Measurements from ENCODE around the gene PDE4D. TPM values are rescaled to one million over a fixed set of nuclear protein-coding genes. Genes with fewer than 3 reads are reported as not detected.

PDE4D gene
- total RNA-seq, 1 experiment from 2014 or later = 3.3 TPM

DNA sequence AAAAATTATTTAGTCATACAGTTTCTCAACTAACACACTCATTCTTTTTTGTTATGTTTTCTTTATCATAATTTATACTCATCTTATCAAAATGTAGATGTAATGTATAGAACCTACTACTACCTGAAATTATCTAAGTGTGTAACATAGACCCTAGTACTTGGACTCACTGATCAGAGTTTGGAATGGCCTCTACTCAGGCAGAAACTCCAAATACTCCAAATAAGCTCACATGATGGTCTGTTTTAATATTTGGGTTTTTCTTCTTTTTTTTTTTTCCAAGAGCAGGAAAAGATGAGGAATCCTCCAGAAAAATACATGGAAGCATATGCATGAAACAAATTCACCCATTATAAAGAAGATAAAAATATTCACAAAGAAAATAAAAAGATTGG lies 126.3 kb downstream of the PDE4D start:
- ATAC-seq = no peak
- ChIA-PET CTCF (interaction anchor here (1.4 kb wide), 1 partner anchor 94 kb away, joined by 3 read pairs; no protein-coding TSS in a partner anchor), POLR2A (no interaction called here)
- Mint-ChIP-seq H3K27me3 (ENCODE audit: low read depth) (peaks cover 25% of the 10 kb centered on the region), H3K4me1 (peaks cover 28% of the 10 kb centered on the region), H3K4me3 (peak overlapping the region; percentile 79; the same call in 1 of the 2 replicates), H3K36me3 (no peaks in the 10 kb centered on the region), H3K9me3 (peaks cover 4% of the 10 kb centered on the region; the same call in 1 of the 2 replicates), H3K27ac (no peak overlapping the region)
- TF ChIP-seq NR2C2 (CRISPR knock-in tag; IDR thresholded peaks at IDR 0.05) (no peak), TP53 (CRISPR knock-in tag; IDR thresholded peaks at IDR 0.05) (no peak), ETV6 (CRISPR knock-in tag; IDR thresholded peaks at IDR 0.05) (no peak), ZNF416 (CRISPR knock-in tag; IDR thresholded peaks at IDR 0.05) (no peak), ELF4 (CRISPR knock-in tag; IDR thresholded peaks at IDR 0.05; ENCODE audit: low read depth) (no peak), OVOL2 (CRISPR knock-in tag; IDR thresholded peaks at IDR 0.05; ENCODE audit: borderline replicate concordance) (no peak), ZNF396 (CRISPR knock-in tag; IDR thresholded peaks at IDR 0.05; ENCODE audit: borderline replicate concordance) (no peak)
- TF ChIP-seq, protein P1, sequence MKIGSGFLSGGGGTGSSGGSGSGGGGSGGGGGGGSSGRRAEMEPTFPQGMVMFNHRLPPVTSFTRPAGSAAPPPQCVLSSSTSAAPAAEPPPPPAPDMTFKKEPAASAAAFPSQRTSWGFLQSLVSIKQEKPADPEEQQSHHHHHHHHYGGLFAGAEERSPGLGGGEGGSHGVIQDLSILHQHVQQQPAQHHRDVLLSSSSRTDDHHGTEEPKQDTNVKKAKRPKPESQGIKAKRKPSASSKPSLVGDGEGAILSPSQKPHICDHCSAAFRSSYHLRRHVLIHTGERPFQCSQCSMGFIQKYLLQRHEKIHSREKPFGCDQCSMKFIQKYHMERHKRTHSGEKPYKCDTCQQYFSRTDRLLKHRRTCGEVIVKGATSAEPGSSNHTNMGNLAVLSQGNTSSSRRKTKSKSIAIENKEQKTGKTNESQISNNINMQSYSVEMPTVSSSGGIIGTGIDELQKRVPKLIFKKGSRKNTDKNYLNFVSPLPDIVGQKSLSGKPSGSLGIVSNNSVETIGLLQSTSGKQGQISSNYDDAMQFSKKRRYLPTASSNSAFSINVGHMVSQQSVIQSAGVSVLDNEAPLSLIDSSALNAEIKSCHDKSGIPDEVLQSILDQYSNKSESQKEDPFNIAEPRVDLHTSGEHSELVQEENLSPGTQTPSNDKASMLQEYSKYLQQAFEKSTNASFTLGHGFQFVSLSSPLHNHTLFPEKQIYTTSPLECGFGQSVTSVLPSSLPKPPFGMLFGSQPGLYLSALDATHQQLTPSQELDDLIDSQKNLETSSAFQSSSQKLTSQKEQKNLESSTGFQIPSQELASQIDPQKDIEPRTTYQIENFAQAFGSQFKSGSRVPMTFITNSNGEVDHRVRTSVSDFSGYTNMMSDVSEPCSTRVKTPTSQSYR (CRISPR knock-in tag; IDR thresholded peaks at IDR 0.05) = no peak
- no peak for DNase-seq (ENCODE audit: low spot score)

DNA sequence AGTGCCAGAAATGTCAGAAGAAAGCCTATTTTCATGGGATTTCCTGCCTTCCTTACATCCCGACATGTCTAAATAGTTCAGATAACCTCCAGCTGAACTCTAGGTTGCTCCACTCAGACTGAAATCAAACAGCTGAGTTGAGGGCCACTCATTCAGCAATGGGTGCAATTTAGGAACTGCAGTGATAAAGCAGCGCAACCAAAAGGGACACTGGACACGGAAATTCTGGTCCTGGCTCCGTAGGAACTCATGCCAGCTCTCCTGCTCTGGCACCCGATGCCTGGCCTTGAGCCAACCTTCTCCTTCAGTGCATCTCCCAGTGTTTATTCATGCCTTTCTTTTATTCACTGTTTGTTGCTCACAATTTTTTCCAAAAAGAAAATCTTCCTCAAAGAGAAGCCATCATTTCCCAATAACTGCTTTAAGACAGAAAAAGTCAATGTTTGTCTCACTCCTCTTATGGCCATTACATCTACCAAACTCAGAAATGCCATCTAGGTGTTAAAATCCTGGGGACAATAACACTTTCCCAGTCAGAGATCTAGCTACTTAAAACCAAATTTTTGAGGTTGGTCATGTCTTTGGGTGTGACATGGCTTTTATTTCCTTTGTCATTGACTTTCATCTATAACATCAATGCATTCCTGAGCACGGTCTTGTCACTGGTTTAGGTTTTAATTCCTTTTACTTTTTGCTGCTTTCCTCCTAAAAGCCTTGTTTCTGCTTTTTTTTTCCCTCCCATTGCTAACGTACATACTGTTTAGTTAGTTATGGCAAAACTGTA lies 126.9 kb downstream of the PDE4D start:
- Mint-ChIP-seq H3K4me3 (no peak overlapping the region), H3K4me1 (peaks cover 28% of the 10 kb centered on the region), H3K36me3 (no peaks in the 10 kb centered on the region), H3K27me3 (ENCODE audit: low read depth) (peaks cover 25% of the 10 kb centered on the region), H3K9me3 (peaks cover 4% of the 10 kb centered on the region; the same call in 1 of the 2 replicates), H3K27ac (no peak overlapping the region)
- DNase-seq (ENCODE audit: low spot score) = no peak
- POLR2A ChIA-PET = no interaction called here
- TF ChIP-seq ZNF671 (CRISPR knock-in tag; IDR thresholded peaks at IDR 0.05) = no peak
- no peak for TF ChIP-seq CBFB (CRISPR knock-in tag; IDR thresholded peaks at IDR 0.05; ENCODE audit: low read depth)
- TF ChIP-seq, protein P2, sequence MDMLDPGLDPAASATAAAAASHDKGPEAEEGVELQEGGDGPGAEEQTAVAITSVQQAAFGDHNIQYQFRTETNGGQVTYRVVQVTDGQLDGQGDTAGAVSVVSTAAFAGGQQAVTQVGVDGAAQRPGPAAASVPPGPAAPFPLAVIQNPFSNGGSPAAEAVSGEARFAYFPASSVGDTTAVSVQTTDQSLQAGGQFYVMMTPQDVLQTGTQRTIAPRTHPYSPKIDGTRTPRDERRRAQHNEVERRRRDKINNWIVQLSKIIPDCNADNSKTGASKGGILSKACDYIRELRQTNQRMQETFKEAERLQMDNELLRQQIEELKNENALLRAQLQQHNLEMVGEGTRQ (CRISPR knock-in tag; IDR thresholded peaks at IDR 0.05) = no peak
- TF ChIP-seq, protein P3, sequence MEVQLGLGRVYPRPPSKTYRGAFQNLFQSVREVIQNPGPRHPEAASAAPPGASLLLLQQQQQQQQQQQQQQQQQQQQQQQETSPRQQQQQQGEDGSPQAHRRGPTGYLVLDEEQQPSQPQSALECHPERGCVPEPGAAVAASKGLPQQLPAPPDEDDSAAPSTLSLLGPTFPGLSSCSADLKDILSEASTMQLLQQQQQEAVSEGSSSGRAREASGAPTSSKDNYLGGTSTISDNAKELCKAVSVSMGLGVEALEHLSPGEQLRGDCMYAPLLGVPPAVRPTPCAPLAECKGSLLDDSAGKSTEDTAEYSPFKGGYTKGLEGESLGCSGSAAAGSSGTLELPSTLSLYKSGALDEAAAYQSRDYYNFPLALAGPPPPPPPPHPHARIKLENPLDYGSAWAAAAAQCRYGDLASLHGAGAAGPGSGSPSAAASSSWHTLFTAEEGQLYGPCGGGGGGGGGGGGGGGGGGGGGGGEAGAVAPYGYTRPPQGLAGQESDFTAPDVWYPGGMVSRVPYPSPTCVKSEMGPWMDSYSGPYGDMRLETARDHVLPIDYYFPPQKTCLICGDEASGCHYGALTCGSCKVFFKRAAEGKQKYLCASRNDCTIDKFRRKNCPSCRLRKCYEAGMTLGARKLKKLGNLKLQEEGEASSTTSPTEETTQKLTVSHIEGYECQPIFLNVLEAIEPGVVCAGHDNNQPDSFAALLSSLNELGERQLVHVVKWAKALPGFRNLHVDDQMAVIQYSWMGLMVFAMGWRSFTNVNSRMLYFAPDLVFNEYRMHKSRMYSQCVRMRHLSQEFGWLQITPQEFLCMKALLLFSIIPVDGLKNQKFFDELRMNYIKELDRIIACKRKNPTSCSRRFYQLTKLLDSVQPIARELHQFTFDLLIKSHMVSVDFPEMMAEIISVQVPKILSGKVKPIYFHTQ (CRISPR knock-in tag; IDR thresholded peaks at IDR 0.05) = no peak
- TF ChIP-seq, protein P4, sequence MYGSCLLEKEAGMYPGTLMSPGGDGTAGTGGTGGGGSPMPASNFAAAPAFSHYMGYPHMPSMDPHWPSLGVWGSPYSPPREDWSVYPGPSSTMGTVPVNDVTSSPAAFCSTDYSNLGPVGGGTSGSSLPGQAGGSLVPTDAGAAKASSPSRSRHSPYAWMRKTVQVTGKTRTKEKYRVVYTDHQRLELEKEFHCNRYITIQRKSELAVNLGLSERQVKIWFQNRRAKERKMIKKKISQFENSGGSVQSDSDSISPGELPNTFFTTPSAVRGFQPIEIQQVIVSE (CRISPR knock-in tag; IDR thresholded peaks at IDR 0.05; ENCODE audit: borderline replicate concordance) = no peak
- TF ChIP-seq IRF2 (CRISPR knock-in tag; IDR thresholded peaks at IDR 0.05; ENCODE audit: borderline replicate concordance, low read depth) = no peak
- TF ChIP-seq, protein P5, sequence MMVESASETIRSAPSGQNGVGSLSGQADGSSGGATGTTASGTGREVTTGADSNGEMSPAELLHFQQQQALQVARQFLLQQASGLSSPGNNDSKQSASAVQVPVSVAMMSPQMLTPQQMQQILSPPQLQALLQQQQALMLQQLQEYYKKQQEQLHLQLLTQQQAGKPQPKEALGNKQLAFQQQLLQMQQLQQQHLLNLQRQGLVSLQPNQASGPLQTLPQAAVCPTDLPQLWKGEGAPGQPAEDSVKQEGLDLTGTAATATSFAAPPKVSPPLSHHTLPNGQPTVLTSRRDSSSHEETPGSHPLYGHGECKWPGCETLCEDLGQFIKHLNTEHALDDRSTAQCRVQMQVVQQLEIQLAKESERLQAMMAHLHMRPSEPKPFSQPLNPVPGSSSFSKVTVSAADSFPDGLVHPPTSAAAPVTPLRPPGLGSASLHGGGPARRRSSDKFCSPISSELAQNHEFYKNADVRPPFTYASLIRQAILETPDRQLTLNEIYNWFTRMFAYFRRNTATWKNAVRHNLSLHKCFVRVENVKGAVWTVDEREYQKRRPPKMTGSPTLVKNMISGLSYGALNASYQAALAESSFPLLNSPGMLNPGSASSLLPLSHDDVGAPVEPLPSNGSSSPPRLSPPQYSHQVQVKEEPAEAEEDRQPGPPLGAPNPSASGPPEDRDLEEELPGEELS (CRISPR knock-in tag; IDR thresholded peaks at IDR 0.05) = no peak
- TF ChIP-seq CREM (CRISPR knock-in tag; IDR thresholded peaks at IDR 0.05) = no peak
- TF ChIP-seq PRRX2 (CRISPR knock-in tag; IDR thresholded peaks at IDR 0.05) = no peak
- no peak for TF ChIP-seq ZNF396 (CRISPR knock-in tag; IDR thresholded peaks at IDR 0.05; ENCODE audit: borderline replicate concordance)
- no peak for TF ChIP-seq TCF7 (CRISPR knock-in tag; IDR thresholded peaks at IDR 0.05; ENCODE audit: low read depth)
- no peak for TF ChIP-seq TEAD1 (CRISPR knock-in tag; IDR thresholded peaks at IDR 0.05)
- no peak for TF ChIP-seq OVOL2 (CRISPR knock-in tag; IDR thresholded peaks at IDR 0.05; ENCODE audit: borderline replicate concordance)
- no peak for TF ChIP-seq ELF4 (CRISPR knock-in tag; IDR thresholded peaks at IDR 0.05; ENCODE audit: low read depth)
- TF ChIP-seq, protein P1 (CRISPR knock-in tag; IDR thresholded peaks at IDR 0.05) = no peak
- CTCF ChIA-PET = no interaction called here
- no peak for ATAC-seq
